ENCODE data around the gene ATMIN. TPM values are rescaled to one million over a fixed set of nuclear protein-coding genes. Genes with fewer than 3 reads are reported as not detected.

The ATMIN gene, protein sequence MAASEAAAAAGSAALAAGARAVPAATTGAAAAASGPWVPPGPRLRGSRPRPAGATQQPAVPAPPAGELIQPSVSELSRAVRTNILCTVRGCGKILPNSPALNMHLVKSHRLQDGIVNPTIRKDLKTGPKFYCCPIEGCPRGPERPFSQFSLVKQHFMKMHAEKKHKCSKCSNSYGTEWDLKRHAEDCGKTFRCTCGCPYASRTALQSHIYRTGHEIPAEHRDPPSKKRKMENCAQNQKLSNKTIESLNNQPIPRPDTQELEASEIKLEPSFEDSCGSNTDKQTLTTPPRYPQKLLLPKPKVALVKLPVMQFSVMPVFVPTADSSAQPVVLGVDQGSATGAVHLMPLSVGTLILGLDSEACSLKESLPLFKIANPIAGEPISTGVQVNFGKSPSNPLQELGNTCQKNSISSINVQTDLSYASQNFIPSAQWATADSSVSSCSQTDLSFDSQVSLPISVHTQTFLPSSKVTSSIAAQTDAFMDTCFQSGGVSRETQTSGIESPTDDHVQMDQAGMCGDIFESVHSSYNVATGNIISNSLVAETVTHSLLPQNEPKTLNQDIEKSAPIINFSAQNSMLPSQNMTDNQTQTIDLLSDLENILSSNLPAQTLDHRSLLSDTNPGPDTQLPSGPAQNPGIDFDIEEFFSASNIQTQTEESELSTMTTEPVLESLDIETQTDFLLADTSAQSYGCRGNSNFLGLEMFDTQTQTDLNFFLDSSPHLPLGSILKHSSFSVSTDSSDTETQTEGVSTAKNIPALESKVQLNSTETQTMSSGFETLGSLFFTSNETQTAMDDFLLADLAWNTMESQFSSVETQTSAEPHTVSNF
- total RNA-seq = 33.5 TPM
- long read RNA-seq, full-length matches to known transcripts = 79 of 91 reads
- long read RNA-seq, partial matches to known transcripts = 1 of 91 reads
- long read RNA-seq, other reads (novel, unspliced or antisense) = 11 of 91 reads

DNA sequence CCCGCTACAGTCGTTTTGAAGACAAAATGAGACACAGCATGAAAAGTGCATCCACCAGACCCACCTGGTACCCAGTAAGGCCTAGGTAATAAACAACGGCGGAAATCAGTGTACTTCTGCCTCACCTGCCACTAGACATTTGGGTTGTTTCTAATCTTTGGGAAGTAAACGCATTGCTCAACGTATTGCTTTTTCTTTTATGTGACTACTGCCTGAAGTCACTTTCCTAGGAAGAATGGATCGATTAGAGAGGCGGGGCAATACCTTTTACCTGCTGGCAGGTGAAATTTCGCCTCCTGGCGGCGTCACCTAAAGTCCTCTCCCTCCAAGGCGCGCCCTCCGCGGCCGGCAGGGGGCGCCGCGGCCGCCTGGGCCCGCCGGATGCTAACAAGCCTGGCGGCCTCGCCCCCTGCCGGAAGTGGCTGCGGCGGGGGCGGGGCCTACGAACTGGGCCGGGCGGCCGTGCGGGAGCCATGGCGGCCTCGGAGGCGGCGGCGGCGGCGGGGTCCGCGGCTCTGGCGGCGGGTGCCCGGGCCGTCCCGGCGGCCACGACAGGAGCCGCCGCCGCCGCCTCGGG is at the start of gene ATMIN:
Gene ATMIN (plus strand): TSS at position 445 of the 577 bp plus-strand sequence. CDS start 29 bp downstream, at position 474.
- no peaks in the 10 kb centered on the region for H3K27me3 ChIP-seq
- H3K36me3 ChIP-seq = no peaks in the 10 kb centered on the region
- intact Hi-C loops (cut with DNase I) = loop anchor here (10.0 kb wide), 1 partner anchor 699 kb away; no protein-coding TSS in a partner anchor
- TF ChIP-seq, protein P1, sequence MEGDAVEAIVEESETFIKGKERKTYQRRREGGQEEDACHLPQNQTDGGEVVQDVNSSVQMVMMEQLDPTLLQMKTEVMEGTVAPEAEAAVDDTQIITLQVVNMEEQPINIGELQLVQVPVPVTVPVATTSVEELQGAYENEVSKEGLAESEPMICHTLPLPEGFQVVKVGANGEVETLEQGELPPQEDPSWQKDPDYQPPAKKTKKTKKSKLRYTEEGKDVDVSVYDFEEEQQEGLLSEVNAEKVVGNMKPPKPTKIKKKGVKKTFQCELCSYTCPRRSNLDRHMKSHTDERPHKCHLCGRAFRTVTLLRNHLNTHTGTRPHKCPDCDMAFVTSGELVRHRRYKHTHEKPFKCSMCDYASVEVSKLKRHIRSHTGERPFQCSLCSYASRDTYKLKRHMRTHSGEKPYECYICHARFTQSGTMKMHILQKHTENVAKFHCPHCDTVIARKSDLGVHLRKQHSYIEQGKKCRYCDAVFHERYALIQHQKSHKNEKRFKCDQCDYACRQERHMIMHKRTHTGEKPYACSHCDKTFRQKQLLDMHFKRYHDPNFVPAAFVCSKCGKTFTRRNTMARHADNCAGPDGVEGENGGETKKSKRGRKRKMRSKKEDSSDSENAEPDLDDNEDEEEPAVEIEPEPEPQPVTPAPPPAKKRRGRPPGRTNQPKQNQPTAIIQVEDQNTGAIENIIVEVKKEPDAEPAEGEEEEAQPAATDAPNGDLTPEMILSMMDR (IDR thresholded peaks at IDR 0.05) = peak; percentile 93
- no peaks in the 10 kb centered on the region for H3K9me3 ChIP-seq
- H3K27ac ChIP-seq = peak within 1 kb of the TSS; percentile 60
- ATAC-seq (peak; percentile 100), DNase-seq (peak; percentile 93)
- peak within 1 kb of the TSS; percentile 73 for H3K4me3 ChIP-seq
- peaks cover 19% of the 10 kb centered on the region for H3K4me1 ChIP-seq

DNA sequence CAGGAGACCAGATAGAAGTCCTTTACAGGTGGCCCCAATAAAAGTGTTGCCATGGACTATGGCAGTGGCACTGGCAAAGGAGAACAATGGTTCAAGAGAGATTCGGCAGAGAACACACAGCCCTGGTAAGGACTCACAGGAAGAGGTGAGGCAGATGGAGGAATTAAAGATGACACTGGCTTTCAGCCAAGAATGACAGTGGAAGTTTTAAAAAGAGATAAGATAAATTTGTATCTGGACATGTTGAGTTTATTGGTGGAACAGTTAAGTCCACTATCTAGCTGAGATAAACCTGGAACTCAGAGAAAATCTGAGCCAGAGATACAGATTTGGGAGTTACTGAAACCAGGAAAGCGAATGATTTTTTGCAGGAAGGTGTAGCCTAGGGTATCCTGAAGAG is 49.1 kb upstream of the ATMIN start:
- no peaks in the 10 kb centered on the region for H3K27me3 ChIP-seq
- no peaks in the 10 kb centered on the region for H3K36me3 ChIP-seq
- intact Hi-C loops (cut with DNase I) = no loop called here
- H3K27ac ChIP-seq = no peak overlapping the region
- ATAC-seq = no peak
- no peak overlapping the region for H3K4me3 ChIP-seq
- TF ChIP-seq, protein P1 (IDR thresholded peaks at IDR 0.05) = no peak
- H3K4me1 ChIP-seq = no peaks in the 10 kb centered on the region
- H3K9me3 ChIP-seq = no peaks in the 10 kb centered on the region
- DNase-seq = no peak

DNA sequence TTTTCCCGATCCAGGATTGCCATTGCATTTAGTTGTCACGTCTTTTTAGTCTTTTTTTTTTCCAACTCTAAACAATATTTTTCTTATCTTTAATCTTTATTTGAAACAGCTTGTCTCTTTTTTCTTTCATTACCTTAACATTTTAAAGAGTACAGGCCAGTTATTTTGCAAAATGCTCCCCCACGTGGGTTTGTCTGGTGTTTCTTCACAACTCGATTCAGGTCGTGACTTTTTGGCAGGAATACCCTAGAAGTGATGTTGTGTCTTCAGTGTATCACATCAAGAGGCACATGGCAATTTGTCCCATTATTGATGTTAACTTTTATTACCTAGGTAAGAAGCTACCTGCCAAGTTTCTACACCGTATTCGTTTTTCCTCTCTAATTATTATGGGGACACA is 46.9 kb upstream of the ATMIN start:
- no peak overlapping the region for H3K27ac ChIP-seq
- DNase-seq (no peak), ATAC-seq (no peak)
- H3K4me1 ChIP-seq = no peaks in the 10 kb centered on the region
- H3K4me3 ChIP-seq = no peak overlapping the region
- intact Hi-C loops (cut with DNase I) = no loop called here
- no peaks in the 10 kb centered on the region for H3K27me3 ChIP-seq
- no peaks in the 10 kb centered on the region for H3K36me3 ChIP-seq
- TF ChIP-seq, protein P1 (IDR thresholded peaks at IDR 0.05) = no peak
- H3K9me3 ChIP-seq = no peaks in the 10 kb centered on the region

DNA sequence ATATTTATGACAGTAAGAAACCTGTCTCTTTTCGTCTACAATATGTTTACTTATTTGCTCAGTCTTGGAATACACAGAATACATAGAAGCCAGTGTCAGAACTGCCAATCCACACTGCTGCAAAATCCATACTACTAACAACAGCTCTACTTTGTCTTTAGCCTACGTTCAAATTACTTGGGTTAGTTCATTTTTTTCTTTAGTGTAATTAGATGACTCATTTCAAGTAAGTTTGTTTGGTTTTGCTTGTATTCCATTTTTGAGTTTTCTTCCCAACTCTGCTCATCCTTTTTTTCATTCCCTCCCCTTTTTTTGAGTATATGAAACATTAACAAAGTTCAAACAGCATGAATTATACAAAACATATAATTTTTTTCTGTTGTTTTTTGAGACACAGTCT is 45.8 kb upstream of the ATMIN start:
- intact Hi-C loops (cut with DNase I) = no loop called here

DNA sequence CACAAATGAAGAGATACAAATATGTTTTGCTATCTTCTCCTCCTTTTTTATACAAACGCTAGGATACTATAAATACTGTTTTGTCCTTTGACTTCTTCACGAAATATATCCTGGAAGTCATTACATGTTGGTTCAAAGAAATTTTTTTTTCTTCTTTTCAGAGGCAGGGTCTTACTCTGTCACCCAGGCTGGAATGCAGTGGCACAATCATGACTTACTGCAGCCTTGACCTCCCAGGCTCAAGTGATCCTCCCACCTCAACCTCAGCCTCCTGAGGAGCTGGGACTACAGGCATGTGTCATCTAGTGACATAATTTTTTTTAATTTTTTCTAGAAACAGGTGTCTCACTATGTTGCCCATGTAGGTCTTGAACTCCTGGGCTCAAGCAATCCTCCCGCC is 45.1 kb upstream of the ATMIN start:
- TF ChIP-seq, protein P1 (IDR thresholded peaks at IDR 0.05) = no peak
- DNase-seq (no peak), ATAC-seq (no peak)
- no peaks in the 10 kb centered on the region for H3K4me1 ChIP-seq
- no peak overlapping the region for H3K27ac ChIP-seq
- no peaks in the 10 kb centered on the region for H3K27me3 ChIP-seq
- no peaks in the 10 kb centered on the region for H3K9me3 ChIP-seq
- no peak overlapping the region for H3K4me3 ChIP-seq
- intact Hi-C loops (cut with DNase I) = no loop called here
- H3K36me3 ChIP-seq = no peaks in the 10 kb centered on the region

More for the DNA sequence above, 45.8 kb upstream of the ATMIN start:
- no peaks in the 10 kb centered on the region for H3K4me1 ChIP-seq
- H3K4me3 ChIP-seq = no peak overlapping the region
- DNase-seq (no peak), ATAC-seq (no peak)
- no peak overlapping the region for H3K27ac ChIP-seq
- no peaks in the 10 kb centered on the region for H3K9me3 ChIP-seq
- no peaks in the 10 kb centered on the region for H3K27me3 ChIP-seq
- H3K36me3 ChIP-seq = no peaks in the 10 kb centered on the region
- TF ChIP-seq, protein P1 (IDR thresholded peaks at IDR 0.05) = no peak
